Sigmoid colon (tissue), 7 donors: ENCODE results near the gene DISP2. TPM values are rescaled to one million over a fixed set of nuclear protein-coding genes. Genes with fewer than 3 reads are reported as not detected.

Source experiments
- DNase-seq: peaks from one replicate; pipeline ENCODE4 v3.0.0-alpha.2; 2019
- H3K27ac ChIP-seq, 4 donors: fragments of 200-600 bp; sonication (generic); one replicate each; pipeline ENCODE4 v1.5.1; 2016 to 2019; ENCODE audit warnings: mild to moderate bottlenecking in 1 of 4
- H3K27me3 ChIP-seq, 3 donors: fragments of 200-600 bp; sonication (generic); one replicate each; pipeline ENCODE4 v1.5.1; 2019; ENCODE audit warnings: mild to moderate bottlenecking in 1 of 3
- H3K36me3 ChIP-seq, 4 donors: fragments of 200-600 bp; sonication (generic); one replicate each; pipeline ENCODE4 v1.5.1; 2016 to 2019
- H3K4me1 ChIP-seq, 4 donors: fragments of 200-600 bp; sonication (generic); one replicate each; pipeline ENCODE4 v1.5.1; 2017 to 2019
- H3K4me3 ChIP-seq, 4 donors: fragments of 200-600 bp; sonication (generic); one replicate each; pipeline ENCODE4 v1.5.1; 2017 to 2019; ENCODE audit warnings: mild to moderate bottlenecking in 2 of 4, moderate library complexity in 1 of 4
- H3K9me3 ChIP-seq, 4 donors: fragments of 200-600 bp in 3 of 4; sonication (generic) in 3 of 4; one replicate each; pipeline versions ENCODE4 v1.5.1 to v1.6.1; 2013 to 2019
- EP300 ChIP-seq, 4 donors: sonication (generic); formaldehyde crosslinking; IDR thresholded peaks; one replicate each; pipeline ENCODE4 v1.6.1; 2017; ENCODE audit warnings: antibody characterized with exemption in 4 of 4
- POLR2A ChIP-seq, 2 donors: fragments of 450-650 bp; IDR thresholded peaks; one replicate each; pipeline ENCODE4 v1.6.1; 2016; ENCODE audit warnings: antibody characterized with exemption in 2 of 2, mild to moderate bottlenecking in 2 of 2, moderate library complexity in 2 of 2
- POLR2AphosphoS5 ChIP-seq, 4 donors: sonication (generic); formaldehyde crosslinking; IDR thresholded peaks; one replicate each; pipeline ENCODE4 v1.6.1; 2017; ENCODE audit warnings: antibody characterized with exemption in 4 of 4
- WGBS, 2 donors: extraction: QIAGEN DNeasy Blood & Tissue Kit; methylation state at CpG; one replicate each; pipeline ENCODE4 v1.1.7; 2013; 5-methylcytosine and 5-hydroxymethylcytosine counted together
- intact Hi-C: fragments of 100-400 bp; cut with DNase I; formaldehyde crosslinking; loops from one replicate; pipeline ENCODE4 v1.15.1; 2023
- polyA plus RNA-seq, 3 donors: library from polyadenylated mRNA; stranded (reverse); fragments of 200-250 nt; gene quantifications; one replicate each; pipeline ENCODE4 v1.2.3, GENCODE V29; 2013
- total RNA-seq, 4 donors: library from RNA; depleted of rRNA; stranded (reverse); fragments of >200 nt; gene quantifications; one replicate each; pipeline ENCODE4 v1.1.0, GENCODE V29; 2016
- TF ChIP-seq, protein P1 (sequence below), 4 experiments: fragments of 450-650 bp in 3 of 4; fragments of 200-600 bp in 1 of 4; IDR thresholded peaks; one replicate each; pipeline ENCODE4 v1.5.1; 2016 to 2019; ENCODE audit warnings: antibody characterized with exemption in 4 of 4, mild to moderate bottlenecking in 3 of 4, moderate library complexity in 2 of 4
- donor health status: healthy with polysubstance abuse.
- donor health status: Bipolar disorder and iron deficiency.
- donor health status: healthy.

The DISP2 gene
- total and polyA plus RNA-seq, 7 donors: 0.16 to 3.0 (median 1.1) TPM

DNA sequence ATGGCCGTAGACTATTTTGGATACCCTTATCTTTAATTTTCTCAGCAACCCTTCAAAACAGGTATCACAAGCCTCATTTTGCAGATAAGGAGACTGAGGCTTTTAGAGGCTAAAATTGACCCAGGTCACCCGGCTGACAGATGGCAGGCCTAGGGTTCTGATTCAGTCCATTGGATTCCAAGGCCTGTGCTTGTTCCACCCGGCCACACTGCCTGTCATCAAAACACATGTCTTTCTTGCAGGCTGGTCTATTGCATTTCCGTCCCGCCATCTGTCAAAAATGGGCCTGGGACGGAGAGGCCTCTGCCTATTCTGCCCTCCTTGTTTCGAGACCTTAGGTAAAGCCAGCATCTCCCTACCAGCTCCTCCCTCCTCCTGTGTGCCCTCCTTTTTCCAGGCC is 26.4 kb upstream of the DISP2 start:
- Histone ChIP-seq H3K4me3 (no peak overlapping the region), H3K27ac (peak overlapping the region; percentile 97 to 99 (median 99)), H3K4me1 (peaks cover 0 to 100% (median 100%) of the 10 kb centered on the region in 4 donors), H3K27me3 (no peaks in the 10 kb centered on the region), H3K36me3 (peaks cover 11 to 21% (median 18%) of the 10 kb centered on the region in 4 donors), H3K9me3 (no peaks in the 10 kb centered on the region)
- intact Hi-C loops: loop anchor here (5.0 to 10.0 kb wide), 2 partner anchors 229 to 857 kb away; no protein-coding TSS in a partner anchor
- no peak for DNase-seq
- TF ChIP-seq, protein P1, sequence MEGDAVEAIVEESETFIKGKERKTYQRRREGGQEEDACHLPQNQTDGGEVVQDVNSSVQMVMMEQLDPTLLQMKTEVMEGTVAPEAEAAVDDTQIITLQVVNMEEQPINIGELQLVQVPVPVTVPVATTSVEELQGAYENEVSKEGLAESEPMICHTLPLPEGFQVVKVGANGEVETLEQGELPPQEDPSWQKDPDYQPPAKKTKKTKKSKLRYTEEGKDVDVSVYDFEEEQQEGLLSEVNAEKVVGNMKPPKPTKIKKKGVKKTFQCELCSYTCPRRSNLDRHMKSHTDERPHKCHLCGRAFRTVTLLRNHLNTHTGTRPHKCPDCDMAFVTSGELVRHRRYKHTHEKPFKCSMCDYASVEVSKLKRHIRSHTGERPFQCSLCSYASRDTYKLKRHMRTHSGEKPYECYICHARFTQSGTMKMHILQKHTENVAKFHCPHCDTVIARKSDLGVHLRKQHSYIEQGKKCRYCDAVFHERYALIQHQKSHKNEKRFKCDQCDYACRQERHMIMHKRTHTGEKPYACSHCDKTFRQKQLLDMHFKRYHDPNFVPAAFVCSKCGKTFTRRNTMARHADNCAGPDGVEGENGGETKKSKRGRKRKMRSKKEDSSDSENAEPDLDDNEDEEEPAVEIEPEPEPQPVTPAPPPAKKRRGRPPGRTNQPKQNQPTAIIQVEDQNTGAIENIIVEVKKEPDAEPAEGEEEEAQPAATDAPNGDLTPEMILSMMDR (IDR thresholded peaks at IDR 0.05): no peak
- peak in 2 of 4 donors; percentile 50 to 54 for TF ChIP-seq POLR2AphosphoS5 (IDR thresholded peaks at IDR 0.05)
- 94 to 96% methylated on average over 7 of the region's 7 CpGs for WGBS, 2 donors

DNA sequence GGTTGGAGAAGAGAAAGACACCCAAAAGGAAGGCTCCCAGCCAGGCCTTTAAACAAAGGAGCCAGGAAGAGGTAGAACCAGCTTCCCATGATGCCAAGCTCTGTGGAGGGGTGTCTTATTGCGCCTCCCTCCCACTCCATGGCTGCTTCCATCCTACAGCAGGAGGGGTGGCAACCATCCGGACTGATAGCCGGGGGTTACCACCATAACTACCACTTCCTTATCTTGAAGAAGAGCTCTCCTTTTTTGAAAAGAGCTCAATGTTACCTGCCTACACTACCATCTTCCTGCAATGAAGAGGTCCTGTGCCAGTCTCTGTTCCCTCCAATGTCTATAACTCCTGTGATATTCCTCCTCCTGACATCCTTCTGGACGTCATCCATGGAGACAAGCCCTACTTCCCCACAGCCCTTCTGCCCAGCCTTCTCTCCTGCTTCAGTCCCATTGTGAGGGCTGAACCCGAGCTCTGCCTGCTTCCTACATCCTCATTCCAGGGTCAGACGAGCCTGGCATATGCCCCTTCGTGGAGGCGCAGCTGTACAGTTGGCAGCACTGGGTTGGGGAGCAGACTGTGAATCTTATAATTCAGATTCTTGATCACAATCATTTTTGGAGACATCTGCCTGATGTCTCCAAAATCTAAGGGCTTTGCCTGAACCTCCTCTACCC is 25.8 kb upstream of the DISP2 start:
- no peaks in the 10 kb centered on the region for H3K27me3 ChIP-seq
- no peaks in the 10 kb centered on the region for H3K9me3 ChIP-seq
- H3K36me3 ChIP-seq: peaks cover 17 to 27% (median 21%) of the 10 kb centered on the region in 4 donors
- H3K4me1 ChIP-seq: peaks cover 0 to 100% (median 100%) of the 10 kb centered on the region in 4 donors
- no peak for DNase-seq
- H3K27ac ChIP-seq: peak overlapping the region; percentile 97 to 99 (median 99)
- intact Hi-C loops: loop anchor here (5.0 to 10.0 kb wide), 2 partner anchors 230 to 857 kb away; no protein-coding TSS in a partner anchor
- TF ChIP-seq EP300 (IDR thresholded peaks at IDR 0.05): no peak
- peak; percentile 23 to 69 (median 52) for TF ChIP-seq POLR2AphosphoS5 (IDR thresholded peaks at IDR 0.05)
- 76 to 77% methylated on average over 8 of the region's 8 CpGs for WGBS, 2 donors
- H3K4me3 ChIP-seq: no peak overlapping the region

DNA sequence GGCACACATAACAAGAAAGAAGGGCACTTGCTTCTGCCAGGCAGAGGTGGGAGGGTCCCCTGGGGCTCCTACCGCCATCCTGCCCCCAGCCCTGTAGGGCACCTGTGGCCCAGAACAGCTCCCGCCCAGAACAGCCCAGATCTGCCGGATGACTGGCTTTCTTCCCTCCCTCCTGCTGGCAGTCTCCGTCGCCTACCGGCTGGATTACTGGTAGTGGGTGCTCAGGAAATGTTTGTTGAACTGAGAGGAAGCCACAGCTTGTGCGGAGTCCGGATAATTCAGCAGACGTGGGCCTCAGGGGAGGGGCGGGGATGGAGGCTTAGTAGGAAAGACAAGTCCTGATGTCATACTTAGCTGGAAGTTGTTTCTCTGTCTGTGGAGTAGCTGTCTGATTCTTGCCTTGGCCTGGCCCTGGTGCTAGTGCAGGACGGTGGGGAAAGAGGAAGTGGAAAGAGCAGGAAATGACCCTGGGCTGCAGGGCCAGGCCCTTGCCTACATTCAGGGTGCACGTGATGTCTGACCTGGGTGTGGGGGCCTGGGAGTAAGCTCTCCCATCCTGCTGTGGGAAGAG is 24.0 kb upstream of the DISP2 start:
- Histone ChIP-seq H3K4me1 (peaks cover 0 to 100% (median 100%) of the 10 kb centered on the region in 4 donors), H3K27ac (peak overlapping the region; percentile 97 to 99 (median 99)), H3K4me3 (no peak overlapping the region), H3K27me3 (no peaks in the 10 kb centered on the region), H3K36me3 (peaks cover 17 to 28% (median 21%) of the 10 kb centered on the region in 4 donors), H3K9me3 (no peaks in the 10 kb centered on the region)
- TF ChIP-seq, protein P1 (IDR thresholded peaks at IDR 0.05): no peak
- peak; percentile 10 to 59 (median 50) for TF ChIP-seq POLR2AphosphoS5 (IDR thresholded peaks at IDR 0.05)
- TF ChIP-seq POLR2A (IDR thresholded peaks at IDR 0.05): no peak
- peak in 1 of 4 donors; percentile 12 for TF ChIP-seq EP300 (IDR thresholded peaks at IDR 0.05)
- DNase-seq: peak; percentile 88
- intact Hi-C loops: loop anchor here (5.0 to 10.0 kb wide), 2 partner anchors 232 to 859 kb away; no protein-coding TSS in a partner anchor
- WGBS, 2 donors: 23 to 54% methylated on average over 12 of the region's 12 CpGs

DNA sequence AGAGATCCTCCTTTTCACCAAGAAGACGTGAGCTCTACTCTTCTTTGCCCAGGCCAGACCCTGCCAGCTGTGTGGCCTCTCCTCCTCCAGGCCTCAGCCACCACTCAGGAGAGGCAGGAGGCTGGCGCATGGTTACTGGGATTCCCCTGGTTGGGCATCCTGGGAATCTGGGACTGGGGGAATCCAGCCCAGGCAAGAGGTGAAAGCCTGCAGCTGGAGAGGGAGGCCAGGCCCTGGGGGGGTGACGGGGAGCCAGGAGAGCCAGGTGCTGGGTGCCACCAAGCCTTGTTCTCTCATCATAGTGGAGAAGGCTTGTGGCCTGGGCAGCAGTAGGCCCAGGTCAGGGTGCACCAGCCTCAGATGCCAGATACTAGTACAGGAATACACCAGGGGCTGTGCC is 23.5 kb upstream of the DISP2 start:
- 73 to 87% methylated on average over 3 of the region's 3 CpGs for WGBS, 2 donors
- peaks cover 0 to 100% (median 100%) of the 10 kb centered on the region in 4 donors for H3K4me1 ChIP-seq
- peak overlapping the region; percentile 97 to 99 (median 99) for H3K27ac ChIP-seq
- no peak for DNase-seq
- no peak overlapping the region for H3K4me3 ChIP-seq
- H3K9me3 ChIP-seq: no peaks in the 10 kb centered on the region
- intact Hi-C loops: loop anchor here (5.0 to 10.0 kb wide), 2 partner anchors 232 to 860 kb away; no protein-coding TSS in a partner anchor
- TF ChIP-seq EP300 (IDR thresholded peaks at IDR 0.05) (peak in 1 of 4 donors; percentile 5), POLR2A (IDR thresholded peaks at IDR 0.05) (no peak), POLR2AphosphoS5 (IDR thresholded peaks at IDR 0.05) (no peak)
- peaks cover 17 to 28% (median 21%) of the 10 kb centered on the region in 4 donors for H3K36me3 ChIP-seq
- no peaks in the 10 kb centered on the region for H3K27me3 ChIP-seq

DNA sequence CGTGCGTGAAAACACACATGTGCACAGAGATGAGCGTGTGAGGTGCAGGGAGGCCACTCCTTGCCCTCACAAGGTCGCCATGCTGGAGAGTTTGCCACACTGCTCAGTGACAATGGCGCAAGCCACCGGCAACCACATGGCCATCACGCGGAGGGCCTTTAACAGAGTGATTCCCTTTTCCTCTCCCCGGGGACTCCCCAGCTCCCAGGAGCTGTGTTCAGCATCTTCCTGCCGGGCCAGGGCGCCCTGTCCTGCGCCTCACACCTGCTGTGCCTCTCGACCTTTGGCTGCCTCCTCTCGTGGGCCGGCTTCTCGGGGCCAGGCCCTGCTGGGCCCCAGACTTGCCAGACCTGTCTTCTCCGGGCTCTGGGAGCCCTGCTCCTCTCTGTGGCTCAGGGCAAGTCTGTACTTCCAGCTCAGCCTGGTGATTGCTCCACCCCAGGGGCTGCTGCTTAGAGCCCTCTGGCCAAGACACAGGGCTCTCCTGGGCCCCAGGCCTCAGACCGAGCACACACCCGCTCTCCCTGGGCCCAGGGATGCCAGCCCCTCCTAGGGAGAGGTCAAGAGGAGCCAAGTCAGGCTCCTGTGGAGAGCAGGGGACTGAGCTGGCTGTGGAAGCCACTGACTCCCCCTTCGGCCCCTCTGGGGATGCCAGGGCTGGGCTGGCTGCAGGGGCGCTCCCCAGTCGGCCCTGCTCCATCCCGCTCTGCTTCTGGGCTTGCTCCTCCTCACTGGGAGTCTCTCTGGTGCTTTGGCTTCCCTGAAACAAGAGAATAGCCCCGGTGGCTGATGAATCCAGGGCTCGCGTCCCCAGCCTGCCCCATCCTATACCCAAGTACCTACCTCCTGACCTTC is 22.9 kb upstream of the DISP2 start:
- Histone ChIP-seq H3K4me3 (no peak overlapping the region), H3K9me3 (no peaks in the 10 kb centered on the region), H3K36me3 (peaks cover 17 to 28% (median 21%) of the 10 kb centered on the region in 4 donors), H3K27ac (peak overlapping the region; percentile 97 to 99 (median 99)), H3K4me1 (peaks cover 0 to 100% (median 100%) of the 10 kb centered on the region in 4 donors), H3K27me3 (no peaks in the 10 kb centered on the region)
- DNase-seq: no peak
- intact Hi-C loops: loop anchor here (5.0 to 10.0 kb wide), 2 partner anchors 233 to 860 kb away; no protein-coding TSS in a partner anchor
- WGBS, 2 donors: 74 to 80% methylated on average over 26 of the region's 26 CpGs
- TF ChIP-seq POLR2AphosphoS5 (IDR thresholded peaks at IDR 0.05) (no peak), POLR2A (IDR thresholded peaks at IDR 0.05) (no peak)
- TF ChIP-seq, protein P1 (IDR thresholded peaks at IDR 0.05): no peak
